GM19397 (cell line): ENCODE results near the gene ADCY5.

ENCODE experiments used
- ATAC-seq: cut with Tn5 transposase; IDR thresholded peaks from one replicate; pipeline ENCODE4 v1.9.1; 2021; ENCODE audit warnings: mild to moderate bottlenecking, moderate library complexity; ENCODE audit not compliant: unreplicated experiment

The ADCY5 gene

DNA sequence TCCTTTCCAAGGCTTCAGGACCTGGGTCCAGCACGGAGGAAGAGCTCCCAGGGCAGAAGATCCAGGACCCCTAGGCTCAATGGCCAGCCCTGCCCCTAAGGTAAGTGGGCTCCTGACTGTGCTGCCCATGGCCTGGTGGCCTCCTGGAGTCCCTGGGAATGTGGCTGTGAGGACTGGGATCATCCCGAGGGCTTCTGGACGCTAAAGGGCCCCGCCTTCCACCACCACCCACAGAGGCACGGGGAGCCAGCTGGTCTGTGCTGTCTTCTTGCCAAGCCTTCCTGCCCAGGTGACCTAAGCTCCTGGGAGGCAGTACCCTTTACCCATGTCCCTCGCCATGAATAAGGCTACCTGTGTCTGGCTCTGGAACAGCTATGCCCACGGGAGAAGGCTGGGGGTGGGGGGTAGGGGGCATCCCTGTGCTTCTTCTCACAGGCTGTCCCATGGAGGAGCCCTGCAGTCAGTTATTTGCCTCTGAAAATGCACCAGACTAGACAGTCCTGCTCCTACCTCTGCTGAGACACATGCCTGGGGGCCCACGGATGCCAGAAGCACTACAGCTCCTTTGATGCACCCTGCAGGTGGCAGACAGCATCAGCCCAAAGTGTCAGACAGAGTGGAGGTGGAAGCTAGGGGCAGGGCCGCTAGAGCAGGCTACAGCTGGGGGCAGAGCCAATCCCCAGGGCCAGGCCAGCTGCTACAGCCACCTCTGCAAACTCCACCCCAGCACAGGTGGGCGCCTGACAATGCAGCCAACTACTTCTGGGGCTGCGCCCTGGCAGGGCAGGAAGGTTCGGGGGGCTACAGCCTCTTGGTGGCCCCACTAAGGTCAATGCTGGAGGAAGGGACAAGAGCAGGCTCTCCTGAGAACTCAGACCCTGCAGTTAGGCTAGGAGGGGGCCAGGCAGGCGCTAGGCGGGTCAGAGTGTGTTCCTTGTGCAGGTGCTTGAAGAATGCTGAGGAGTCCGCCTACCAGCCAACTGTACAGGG lies 156.3 kb downstream of the ADCY5 start:
- no peak for ATAC-seq

DNA sequence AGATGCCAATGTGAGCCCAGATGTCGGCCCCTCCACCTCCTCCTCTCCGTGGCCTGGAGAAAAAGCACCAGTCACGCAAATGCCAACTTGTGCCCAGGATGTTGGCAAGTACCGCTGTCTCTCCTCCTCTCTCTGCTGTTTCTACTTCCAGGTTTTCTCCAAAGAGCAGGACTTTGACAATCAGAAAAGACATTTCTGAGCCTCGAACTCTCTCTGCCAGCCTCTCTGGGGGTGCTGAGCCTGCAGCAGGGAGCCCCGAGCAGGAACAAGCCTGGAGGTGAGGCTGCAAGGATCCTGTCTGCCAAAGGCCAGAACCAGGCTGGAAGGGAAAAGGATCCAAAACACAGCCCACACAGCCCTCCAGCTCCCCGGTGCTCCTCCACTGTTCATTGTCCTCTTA lies 157.5 kb downstream of the ADCY5 start:
- no peak for ATAC-seq

DNA sequence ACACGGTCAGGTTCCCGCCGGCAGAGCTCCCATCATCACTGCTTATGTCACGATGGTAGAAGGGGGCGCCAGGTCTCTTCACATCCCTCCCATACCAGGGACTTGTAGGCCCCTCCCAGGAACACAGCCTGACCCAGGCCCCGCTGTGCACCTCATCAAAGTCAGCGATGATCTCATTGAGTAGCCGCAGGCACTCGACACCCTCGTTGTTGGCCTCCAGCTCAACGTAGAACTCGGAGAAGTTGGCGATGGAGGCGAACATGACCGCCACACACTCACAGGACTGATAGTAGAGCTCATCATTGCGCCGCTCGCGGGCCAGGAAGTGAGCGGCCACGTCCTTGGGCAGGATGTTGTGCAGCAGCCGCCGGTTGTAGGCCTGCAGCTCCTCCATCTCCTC lies 157.9 kb downstream of the ADCY5 start:
- ATAC-seq = no peak

DNA sequence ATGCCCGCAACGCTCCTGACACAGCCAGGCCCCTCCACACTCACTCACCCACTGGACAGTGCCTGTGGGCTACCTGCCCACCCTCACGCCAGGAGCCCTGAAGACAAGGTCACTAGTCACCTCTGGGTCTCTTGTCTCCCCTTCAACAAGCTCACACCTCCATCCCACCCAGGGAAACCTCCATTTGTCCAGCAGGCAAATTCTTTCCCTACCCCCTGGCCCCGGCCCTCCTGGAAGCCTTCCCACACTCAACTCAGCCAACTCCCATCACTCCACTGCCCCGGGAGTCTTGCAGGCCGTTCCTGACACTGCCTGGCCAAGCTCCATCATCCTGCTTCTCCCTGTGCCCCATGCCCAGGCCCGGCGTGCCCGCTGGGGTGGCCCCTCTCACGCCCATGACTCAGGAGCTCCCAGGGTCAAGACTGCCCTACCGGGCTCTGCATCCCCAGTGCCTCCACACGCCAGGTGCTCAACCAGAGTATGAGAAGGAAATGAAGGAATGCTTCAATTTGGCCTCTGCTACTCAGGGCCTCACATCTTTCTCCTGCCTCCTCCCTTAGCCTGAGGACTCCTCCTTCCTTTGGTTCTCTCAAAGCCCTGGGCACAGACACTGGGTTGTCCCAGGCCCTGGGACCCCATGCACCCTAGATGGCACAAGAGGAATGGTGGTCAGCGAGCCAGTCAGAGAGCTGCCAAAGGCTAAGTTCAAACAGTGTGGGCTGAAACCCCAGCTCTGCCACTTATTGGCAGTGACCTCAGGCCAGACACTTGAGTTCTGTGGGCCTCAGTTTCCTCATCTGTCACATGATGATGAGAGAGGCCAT lies 158.6 kb downstream of the ADCY5 start:
- ATAC-seq = no peak

DNA sequence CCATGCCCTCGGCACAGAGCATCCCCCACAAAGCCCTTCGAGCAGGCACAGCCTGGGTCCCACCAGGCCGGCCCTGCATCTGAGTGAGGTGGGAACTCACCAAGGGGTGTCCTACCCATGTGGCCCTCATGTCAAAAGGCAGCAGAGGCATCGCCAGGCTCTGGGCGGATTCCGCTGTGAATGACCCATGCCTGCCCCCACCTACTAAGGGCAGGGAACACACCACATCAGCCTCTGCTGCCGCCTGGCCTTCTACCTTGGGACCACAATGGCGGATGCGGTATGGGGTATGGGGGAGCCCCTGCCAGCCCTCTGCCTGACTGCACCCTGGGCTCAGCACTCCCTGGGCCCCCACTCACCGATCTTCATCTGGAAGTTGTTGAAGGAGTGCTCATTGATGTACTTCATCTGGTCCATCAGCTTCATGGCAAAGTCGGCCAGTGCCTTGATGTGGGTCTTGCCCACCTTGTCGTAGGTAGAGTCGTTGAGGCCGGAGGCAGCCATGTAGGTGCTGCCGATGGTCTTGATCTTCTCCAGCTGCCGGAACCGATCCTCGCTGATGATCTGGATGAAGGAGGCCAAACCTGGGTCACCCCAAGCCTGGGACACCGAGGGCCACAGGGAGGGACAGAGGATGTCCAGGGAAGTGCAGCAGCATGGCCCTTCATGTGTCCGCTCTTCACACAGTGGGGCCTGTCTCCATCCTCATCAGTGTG lies 159.3 kb downstream of the ADCY5 start:
- ATAC-seq = no peak

DNA sequence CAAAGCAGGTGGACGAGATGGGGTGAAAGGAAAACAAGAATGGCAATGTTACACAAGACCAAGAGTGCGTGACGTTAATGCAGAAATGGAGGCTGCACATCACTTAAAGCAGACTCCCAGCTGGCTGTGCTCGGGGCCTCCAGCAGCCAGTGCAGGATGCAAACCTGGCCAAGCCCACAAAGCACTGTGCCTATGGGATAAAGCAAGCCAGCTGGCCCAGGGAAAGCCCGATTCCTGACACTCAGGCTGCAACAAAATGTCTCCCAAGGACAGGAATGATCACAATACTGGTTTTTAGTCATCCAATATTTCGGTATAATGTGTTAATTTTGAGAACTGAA lies 161.0 kb downstream of the ADCY5 start:
- no peak for ATAC-seq

DNA sequence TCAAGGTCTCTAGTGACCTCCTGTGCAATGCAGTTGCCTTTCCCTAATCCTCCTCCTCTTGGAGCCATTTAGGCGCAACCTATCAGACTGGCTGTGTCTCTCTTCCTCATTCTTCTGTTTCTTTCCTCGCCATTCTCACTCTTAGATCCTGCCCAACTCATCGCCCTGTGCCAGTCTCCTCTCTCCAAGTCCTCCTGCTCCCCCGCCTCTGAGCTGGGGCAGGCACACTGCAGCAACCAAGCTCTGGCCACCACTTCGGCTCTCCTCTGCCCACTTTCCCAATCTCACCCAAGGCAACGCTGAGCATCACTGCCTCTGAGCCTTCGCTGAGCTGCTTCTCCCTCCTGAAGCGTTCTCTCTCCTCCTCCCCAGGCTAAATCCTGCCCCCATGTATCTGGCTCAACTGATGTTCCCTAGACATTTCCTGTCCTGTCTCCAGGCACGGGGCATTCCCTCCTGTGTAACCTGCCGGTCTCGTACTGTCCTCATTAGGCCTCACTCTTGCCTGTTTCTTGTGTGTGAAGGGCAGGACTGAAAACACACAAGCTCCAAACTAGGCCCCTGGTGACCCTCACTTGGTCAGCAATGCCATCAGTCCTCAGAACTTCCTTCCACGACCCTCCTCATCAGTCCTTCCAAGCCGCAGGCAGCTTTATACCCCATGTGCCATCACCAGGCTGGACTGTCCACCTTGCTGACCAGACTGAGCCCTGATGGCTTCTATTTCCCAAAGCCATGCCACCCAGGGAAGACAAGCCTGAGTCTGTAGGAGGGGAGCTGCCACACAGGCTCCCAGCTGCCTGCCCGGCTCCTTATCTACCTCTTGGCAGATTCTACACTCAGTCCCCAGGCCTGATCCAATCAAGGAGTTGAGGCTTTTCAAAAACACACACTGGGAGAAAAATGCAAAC lies 161.6 kb downstream of the ADCY5 start:
- no peak for ATAC-seq

DNA sequence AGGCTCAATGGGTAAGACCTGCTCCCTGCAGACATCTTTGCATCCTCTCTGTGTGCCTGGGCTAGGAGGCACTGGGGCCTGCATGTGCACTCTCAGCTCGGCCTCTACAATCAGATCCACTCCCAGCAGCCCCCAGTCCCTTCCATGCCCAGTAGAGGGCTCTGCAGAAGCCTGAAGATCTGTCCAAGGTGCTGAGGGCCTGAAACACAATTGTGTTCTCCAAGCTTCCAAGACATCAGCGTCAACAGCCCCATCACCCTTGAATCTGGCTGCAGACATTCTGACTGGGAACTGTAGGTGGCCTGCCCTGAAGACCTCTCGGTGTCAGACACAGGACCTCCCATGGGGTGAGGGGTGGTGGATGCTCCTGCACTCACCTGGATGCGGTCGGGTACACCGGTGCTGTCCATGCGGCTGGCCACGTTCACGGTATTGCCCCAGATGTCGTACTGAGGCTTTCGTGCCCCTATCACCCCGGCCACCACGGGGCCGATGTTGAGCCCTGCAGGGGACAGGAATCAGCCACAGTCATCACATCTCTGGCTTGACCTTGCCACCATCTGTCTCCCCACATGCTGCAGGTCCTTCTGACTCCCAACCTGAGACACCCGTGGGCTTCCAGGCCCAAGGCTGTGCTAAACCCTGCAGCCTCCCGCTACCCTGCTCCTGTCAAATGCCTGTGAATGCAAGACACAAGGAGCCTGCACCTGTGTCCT lies 162.4 kb downstream of the ADCY5 start:
- ATAC-seq = no peak

DNA sequence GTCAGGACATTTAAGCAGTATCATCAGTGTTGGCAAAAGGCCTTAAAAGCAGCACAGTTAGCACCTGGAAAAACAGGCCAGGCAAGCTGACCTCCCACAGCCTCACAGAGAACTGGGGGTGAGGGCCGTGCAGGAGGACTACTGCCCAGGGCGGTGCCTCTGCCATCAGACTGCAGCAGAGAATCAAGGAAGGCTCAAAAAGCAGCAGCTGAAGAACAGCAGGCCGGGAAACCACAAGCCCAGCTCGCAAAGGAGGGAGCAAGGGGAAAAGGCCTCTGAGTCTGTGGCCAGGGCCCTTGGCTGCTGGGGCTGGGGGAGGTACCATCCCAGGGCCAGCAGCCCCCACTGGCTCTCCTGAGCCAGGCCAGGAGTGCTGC lies 163.0 kb downstream of the ADCY5 start:
- ATAC-seq = no peak

DNA sequence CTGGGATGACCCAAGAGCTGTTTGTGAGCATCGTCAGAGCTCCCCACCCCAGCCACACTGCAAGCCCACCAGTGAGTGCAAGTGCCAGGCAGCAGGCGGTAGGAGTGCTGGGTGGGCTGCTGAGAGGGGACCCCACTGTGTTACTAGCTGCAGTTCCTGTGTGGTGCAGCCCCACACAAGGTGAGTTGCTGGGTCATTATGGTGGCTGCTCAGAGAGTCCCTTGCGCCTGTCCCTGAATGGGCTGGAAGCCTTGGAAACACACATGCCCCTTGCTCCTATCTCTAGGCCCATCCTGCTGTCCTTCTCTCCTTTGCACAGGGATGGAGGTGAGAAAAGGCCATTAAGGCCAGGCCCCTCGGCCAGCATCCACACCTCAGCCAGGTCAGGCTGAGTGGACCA lies 163.4 kb downstream of the ADCY5 start:
- no peak for ATAC-seq

DNA sequence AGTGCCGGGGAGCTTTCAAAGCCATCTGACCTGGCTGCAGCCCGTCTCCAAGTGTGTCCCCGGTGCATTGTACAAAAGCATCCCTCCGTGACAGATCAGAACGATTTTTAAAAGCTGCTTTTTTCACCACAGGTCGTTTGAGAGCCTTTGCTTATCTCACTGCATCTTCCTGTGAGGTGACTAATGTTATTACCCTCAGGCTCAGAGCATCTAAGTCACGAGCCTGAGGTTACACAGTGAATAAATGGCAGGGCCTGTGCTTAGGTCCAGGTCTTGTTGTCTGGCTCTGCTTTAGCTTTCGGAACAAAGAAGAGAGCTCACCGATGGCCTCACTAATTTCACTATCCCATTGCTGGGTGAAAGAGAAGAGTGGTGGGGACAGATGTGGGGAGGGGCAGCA lies 163.8 kb downstream of the ADCY5 start:
- ATAC-seq = no peak

DNA sequence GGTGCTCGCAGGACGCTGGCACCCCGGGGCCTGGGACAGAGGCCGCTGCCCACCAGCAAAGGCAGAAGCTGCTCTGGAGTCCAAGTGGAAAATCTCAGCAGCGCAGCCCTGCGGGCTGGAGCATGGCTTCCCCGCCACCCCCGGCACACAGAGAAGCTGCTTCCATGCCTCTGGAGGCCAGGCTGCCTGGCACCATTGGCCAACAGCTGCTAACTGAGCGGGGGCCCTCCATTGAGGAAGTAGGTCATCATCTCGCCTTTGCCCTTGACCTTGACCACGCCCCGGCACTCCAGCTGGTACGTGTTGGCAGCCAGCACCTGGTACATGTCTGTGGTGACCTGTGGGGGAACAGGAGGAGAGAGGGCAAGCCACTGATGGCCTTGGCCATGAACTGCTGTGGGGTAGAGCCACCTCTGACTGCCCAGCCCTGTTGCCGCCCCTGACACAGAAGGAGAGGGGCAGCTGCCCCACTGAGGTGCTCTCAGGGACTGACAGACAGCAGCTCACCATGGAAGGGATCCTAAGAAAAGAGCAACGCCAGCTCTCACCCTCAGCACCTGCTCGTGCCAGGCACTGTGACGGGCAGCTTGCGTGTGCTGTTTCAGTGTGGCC lies 164.4 kb downstream of the ADCY5 start:
- ATAC-seq = no peak

DNA sequence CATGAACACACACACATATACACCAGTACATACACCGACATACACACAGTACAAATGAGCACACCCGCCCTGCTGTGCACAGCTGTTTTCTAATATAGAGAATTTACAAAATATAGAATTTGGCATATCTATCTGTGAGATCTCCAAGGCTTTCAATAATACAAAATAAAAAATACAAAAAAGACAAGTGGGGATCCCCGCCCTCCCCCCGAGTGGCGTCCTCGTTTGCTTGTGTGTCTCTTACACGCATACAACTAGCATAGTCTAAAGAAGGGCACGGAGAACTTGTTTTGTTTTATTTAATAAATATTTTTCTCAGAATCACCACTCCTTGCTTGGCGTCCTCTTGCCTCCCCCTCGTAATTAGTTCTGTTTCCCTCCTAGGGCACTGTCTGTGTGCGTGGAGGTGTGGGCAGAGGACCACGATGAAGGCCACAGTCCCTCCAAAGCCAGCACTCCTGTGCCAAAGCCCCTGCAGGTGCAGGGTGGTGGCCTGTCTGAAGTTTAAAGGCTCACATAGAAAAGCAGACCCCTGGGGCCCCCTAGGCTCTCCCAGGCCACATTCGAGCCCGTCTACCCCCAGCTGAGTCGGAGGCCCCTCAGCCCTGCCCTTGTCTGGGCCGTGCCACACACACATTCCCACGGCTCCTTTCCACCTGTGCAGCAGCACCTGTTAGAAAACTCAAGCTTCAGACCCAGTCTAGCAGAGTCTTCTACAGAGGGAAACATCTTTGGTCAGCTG lies 165.1 kb downstream of the ADCY5 start:
- no peak for ATAC-seq

DNA sequence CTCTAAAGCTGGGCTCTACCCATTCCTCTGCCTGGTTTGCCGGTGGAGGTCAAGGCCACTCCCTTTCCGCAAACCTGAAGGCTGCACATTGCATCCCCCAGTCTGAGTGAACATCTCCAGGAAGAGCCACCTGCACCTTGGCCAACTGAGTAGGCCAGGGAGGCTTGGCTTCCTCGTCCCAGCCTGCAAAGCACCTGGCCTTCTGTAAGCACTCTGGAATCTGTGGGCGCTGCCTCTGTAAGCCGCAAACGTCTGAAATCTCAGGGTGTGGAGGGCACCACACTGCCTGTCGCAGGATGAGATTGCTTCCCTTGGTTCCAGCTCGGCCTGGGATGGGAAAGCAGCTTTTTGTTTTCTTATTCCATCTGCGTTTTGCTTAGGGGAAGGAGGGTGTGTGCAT lies 165.8 kb downstream of the ADCY5 start:
- no peak for ATAC-seq

DNA sequence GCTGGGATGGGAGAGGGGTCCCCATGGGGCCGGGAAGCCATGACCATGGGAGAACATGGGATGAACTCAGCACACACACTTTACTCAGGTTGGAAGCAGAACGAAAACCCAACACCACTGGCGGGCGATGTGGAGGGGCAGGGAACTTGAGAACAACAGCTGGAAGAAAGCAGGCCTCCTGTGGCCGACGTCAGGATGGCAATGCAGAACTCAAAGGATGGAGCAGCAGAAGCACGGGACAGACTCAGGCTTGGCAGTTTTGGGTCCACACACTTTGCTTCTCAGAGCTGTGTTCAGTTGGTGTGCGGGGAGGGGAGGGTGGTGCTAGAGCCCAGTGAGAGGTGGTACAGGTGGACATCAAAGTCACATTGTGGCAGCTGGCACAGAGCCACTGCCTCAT lies 166.4 kb downstream of the ADCY5 start:
- no peak for ATAC-seq

DNA sequence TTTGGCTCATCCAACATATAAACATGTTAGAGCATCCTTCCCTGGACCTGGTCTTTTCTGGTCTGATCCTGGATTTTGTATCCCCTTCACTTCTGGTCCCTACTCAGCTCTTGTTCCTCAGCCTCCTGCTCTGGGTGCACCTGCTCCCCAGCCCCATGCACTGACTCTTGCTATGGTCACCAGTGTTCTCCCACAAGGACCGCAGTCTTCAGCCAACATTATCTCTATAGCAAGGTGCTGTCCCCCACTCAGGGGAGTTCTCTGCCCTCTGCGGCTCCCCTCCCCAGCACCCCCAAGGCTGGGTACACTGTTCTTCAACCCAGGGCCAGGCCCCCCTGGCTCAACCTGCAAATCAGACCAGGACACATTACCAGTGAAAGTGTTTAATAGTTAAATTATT lies 167.0 kb downstream of the ADCY5 start:
- no peak for ATAC-seq

DNA sequence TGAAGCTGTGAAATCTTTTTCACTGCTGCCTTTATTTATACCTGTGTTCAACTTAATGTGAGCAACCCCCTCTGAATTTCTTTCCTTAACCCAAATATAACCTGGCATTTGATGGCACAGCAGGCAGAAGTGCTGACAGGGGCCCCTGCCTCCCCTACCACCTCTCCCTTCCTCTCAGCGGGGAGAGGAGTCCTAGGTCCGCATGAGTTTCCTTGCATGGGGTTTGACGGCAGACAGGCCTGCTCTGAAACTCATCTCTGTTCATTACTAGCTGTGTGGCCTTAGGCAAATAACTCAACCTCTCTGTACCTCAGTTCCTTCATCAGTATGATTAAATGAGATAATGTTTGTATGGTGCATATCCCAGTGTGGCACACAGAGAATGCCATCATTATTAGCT lies 167.5 kb downstream of the ADCY5 start:
- no peak for ATAC-seq

DNA sequence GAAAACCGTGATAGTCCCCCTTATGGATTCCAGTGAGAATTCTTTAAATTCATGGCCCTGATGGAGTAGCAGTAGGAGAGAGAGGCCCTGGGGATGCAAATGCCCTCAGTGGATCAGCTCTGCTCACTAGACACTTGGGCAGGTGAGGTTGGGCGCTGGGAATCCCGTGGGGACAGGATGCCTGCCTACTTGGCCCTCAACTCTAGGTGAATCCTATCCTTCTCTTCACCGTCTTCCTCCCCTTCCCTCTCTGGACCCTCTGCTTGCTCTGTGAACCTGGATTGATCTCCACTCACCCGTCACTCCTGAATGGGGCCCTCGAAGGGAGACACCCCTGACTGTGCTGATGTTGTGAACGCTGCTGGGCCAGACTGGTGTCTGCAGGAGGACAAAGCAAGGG lies 169.8 kb downstream of the ADCY5 start:
- ATAC-seq = no peak

DNA sequence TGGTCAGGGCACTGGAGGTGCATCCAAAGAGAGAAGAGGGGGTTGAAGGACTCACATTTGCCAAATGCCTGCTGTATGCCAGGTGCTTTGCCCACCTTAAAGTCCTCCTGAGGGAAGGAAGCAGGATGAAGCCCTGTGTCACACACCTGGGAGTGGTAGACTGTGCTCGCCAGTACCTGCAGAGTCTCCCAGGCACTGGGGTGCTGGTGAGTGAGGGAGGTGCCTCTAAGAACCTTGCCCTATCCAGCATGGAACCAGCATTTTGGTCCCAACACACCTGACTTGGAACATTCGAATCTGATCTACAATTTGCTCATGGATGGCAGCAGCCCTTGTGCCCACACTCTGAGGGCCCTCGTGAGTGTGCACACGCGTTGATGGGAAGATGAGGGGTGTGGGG lies 170.4 kb downstream of the ADCY5 start:
- ATAC-seq = no peak
